CD14-positive monocyte (primary cell): ENCODE measurements around the gene IFITM2. TPM values are rescaled to one million over a fixed set of nuclear protein-coding genes. Genes with fewer than 3 reads are reported as not detected.
A peak's percentile ranks its signal among the peaks of the same experiment; 100 is the strongest.

Experiments
- DNase-seq, 3 donors: peaks; one replicate each; pipeline ENCODE4 v3.0.0-alpha.2; 2011 to 2022
- H2AFZ ChIP-seq: 2 replicates; pipeline ENCODE4 v1.6.0; 2012; ENCODE audit warnings: mild to moderate bottlenecking, low read depth, low read length, inconsistent platforms; ENCODE audit not compliant: insufficient read depth, poor library complexity, severe bottlenecking
- H3K27ac ChIP-seq, 2 donors: 1 replicate in 1 of 2; 2 replicates in 1 of 2; pipeline ENCODE4 v1.5.1; 2012 to 2013; ENCODE audit warnings: low read length in 2 of 2, control low read depth in 1 of 2, inconsistent platforms in 1 of 2, low read depth in 1 of 2, mild to moderate bottlenecking in 1 of 2
- H3K27me3 ChIP-seq, 2 donors: one replicate each; pipeline versions ENCODE4 v1.6.0 to v1.6.1; 2011 to 2013; ENCODE audit warnings: low read length in 2 of 2; ENCODE audit not compliant: control insufficient read depth in 2 of 2, insufficient read depth in 2 of 2
- H3K36me3 ChIP-seq, 2 donors: replicated peaks in 1 of 2; 1 replicate in 1 of 2; 2 replicates in 1 of 2; pipeline versions ENCODE4 v1.5.1 to v1.6.1; 2012 to 2013; ENCODE audit warnings: low read length in 2 of 2, control low read depth in 1 of 2, inconsistent platforms in 1 of 2, mild to moderate bottlenecking in 1 of 2; ENCODE audit not compliant: insufficient read depth in 2 of 2, control insufficient read depth in 1 of 2
- H3K4me1 ChIP-seq, 2 donors: 1 replicate in 1 of 2; 2 replicates in 1 of 2; pipeline versions ENCODE4 v1.5.1 to v1.6.1; 2012 to 2013; ENCODE audit warnings: low read length in 2 of 2, control low read depth in 1 of 2, inconsistent platforms in 1 of 2, mild to moderate bottlenecking in 1 of 2, moderate library complexity in 1 of 2; ENCODE audit not compliant: insufficient read depth in 2 of 2, control insufficient read depth in 1 of 2
- H3K4me2 ChIP-seq: replicated peaks from 2 replicates; pipeline ENCODE3; 2012; ENCODE audit warnings: low read length, moderate library complexity, mild to moderate bottlenecking; ENCODE audit not compliant: poor library complexity, severe bottlenecking; ENCODE audit errors: extremely low read depth
- H3K4me3 ChIP-seq, 3 experiments: fragments of 200-600 bp in 1 of 3; sonication (generic) in 1 of 3; replicated peaks in 1 of 3; 1 replicate in 2 of 3; 2 replicates in 1 of 3; pipeline ENCODE4 v1.5.1; 2011 to 2013; ENCODE audit warnings: low read length in 3 of 3, mild to moderate bottlenecking in 3 of 3, control low read depth in 2 of 3, low read depth in 2 of 3, inconsistent platforms in 1 of 3, moderate library complexity in 1 of 3
- H3K79me2 ChIP-seq: 2 replicates; pipeline ENCODE4 v1.6.0; 2012; ENCODE audit warnings: mild to moderate bottlenecking, control low read depth, inconsistent platforms, low read length, moderate library complexity; ENCODE audit not compliant: insufficient read depth
- H3K9ac ChIP-seq: 2 replicates; pipeline ENCODE4 v1.6.0; 2017; ENCODE audit warnings: low read length, mild to moderate bottlenecking; ENCODE audit not compliant: insufficient read depth, poor library complexity, severe bottlenecking
- H3K9me3 ChIP-seq, 2 donors: replicated peaks in 1 of 2; 1 replicate in 1 of 2; 2 replicates in 1 of 2; pipeline versions ENCODE4 v1.5.1 to v1.6.1; 2012 to 2013; ENCODE audit warnings: low read length in 2 of 2, control low read depth in 1 of 2; ENCODE audit not compliant: control insufficient read depth in 1 of 2, insufficient read depth in 1 of 2
- H4K20me1 ChIP-seq: 2 replicates; pipeline ENCODE4 v1.6.0; 2012; ENCODE audit warnings: mild to moderate bottlenecking, low read length, control low read depth, moderate library complexity; ENCODE audit not compliant: insufficient read depth
- H3K27ac Mint-ChIP-seq, 7 donors: one replicate each; pipeline ENCODE4 v1.8.0; 2020; ENCODE audit warnings: mild to moderate bottlenecking in 7 of 7, mixed read lengths in 7 of 7, moderate library complexity in 6 of 7, inconsistent platforms in 2 of 7
- H3K27me3 Mint-ChIP-seq, 3 donors: one replicate each; pipeline ENCODE4 v1.8.0; 2021 to 2022; ENCODE audit warnings: low read depth in 3 of 3, mild to moderate bottlenecking in 3 of 3, mixed read lengths in 3 of 3, moderate library complexity in 3 of 3, inconsistent platforms in 1 of 3
- H3K36me3 Mint-ChIP-seq, 2 donors: one replicate each; pipeline ENCODE4 v1.8.0; 2020; ENCODE audit warnings: mixed read lengths in 2 of 2, inconsistent platforms in 1 of 2, mild to moderate bottlenecking in 1 of 2
- H3K4me1 Mint-ChIP-seq: one replicate; pipeline ENCODE4 v1.8.0; 2020; ENCODE audit warnings: mild to moderate bottlenecking, mixed read lengths
- H3K4me3 Mint-ChIP-seq, 2 donors: one replicate each; pipeline ENCODE4 v1.8.0; 2020; ENCODE audit warnings: mild to moderate bottlenecking in 2 of 2, mixed read lengths in 2 of 2, moderate library complexity in 1 of 2
- H3K9me3 Mint-ChIP-seq, 7 donors: one replicate each; pipeline ENCODE4 v1.8.0; 2020 to 2022; ENCODE audit warnings: mixed read lengths in 7 of 7, mild to moderate bottlenecking in 6 of 7, moderate library complexity in 6 of 7, inconsistent platforms in 2 of 7
- WGBS: methylation state at CpG from one replicate; pipeline ENCODE4 v1.1.5; 2013; ENCODE audit warnings: missing lambda C conversion rate; ENCODE audit not compliant: insufficient coverage; 5-methylcytosine and 5-hydroxymethylcytosine counted together
- intact Hi-C, 2 donors: fragments of 100-400 bp; cut with micrococcal nuclease; formaldehyde crosslinking; loops; one replicate each; pipeline versions ENCODE4 v1.15.0 to v1.15.1; 2023
- polyA plus RNA-seq, 3 donors: library from polyadenylated mRNA; depleted of rRNA in 1 of 3; unstranded in 2 of 3; stranded (reverse) in 1 of 3; fragments of 300-500 nt in 2 of 3; fragments of >200 nt in 1 of 3; fragmentation: Illumina TruSeq in 2 of 3; gene quantifications; 1 replicate in 2 of 3; 2 replicates in 1 of 3; pipeline ENCODE4 v1.2.3, GENCODE V29; 2012 to 2021
- TF ChIP-seq, protein P1 (sequence below): fragments of 200-600 bp; IDR thresholded peaks from one replicate; pipeline ENCODE4 v1.8.0; 2022; ENCODE audit warnings: antibody characterized with exemption, mild to moderate bottlenecking

The IFITM2 gene
- polyA plus RNA-seq, 3 donors = 625 to 1,147 (median 705) TPM

DNA sequence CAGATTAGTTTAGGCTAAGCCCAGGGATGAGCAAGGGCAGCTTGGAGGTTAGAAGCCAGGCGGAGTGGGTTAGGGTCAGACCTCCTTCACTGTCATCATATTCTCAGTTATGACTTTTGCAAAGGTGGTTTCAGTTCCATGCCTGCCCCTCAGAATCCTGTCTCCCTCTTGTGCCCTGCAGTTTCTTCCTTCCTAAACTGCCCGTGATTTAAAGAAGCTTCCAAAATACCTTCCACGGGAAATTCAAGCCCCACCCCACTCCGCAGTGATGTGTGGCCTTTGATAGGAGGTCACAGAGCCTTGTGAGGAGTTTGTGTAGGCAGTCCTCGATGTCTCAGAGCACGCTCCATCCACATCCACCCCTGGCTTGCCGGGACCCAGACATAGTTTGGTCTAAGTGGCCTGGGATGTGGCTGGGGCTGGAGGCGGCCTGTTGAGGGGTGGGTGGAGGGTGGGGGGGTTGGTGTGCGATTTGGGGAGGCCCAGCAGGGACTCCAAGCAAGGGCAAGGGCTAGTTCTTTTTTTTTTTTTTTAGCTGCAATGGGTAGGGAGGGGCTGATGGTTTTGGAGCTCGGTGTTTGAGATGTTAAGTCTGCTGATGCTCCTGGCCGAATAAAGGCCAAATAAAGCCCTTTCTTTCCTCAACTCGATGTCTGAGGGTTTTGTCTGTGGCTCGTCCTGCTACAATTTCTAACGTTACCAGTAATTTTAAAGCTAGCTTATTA lies 4.6 kb downstream of the IFITM2 start:
- Histone ChIP-seq H3K4me2 (peak overlapping the region; percentile 27), H2AFZ (no peak overlapping the region), H3K4me3 (peak overlapping the region in 1 of 3 experiments; percentile 34), H3K36me3 (no peaks in the 10 kb centered on the region), H3K9me3 (no peaks in the 10 kb centered on the region), H4K20me1 (no peaks in the 10 kb centered on the region), H3K27me3 (peaks cover 5 to 40% of the 10 kb centered on the region in 2 donors), H3K27ac (no peak overlapping the region), H3K4me1 (peaks cover 59 to 77% of the 10 kb centered on the region in 2 donors), H3K9ac (no peak overlapping the region), H3K79me2 (peaks cover 15% of the 10 kb centered on the region)
- no CpG with 5 or more reads among the region's 14 CpGs for WGBS
- H3K4me3 Mint-ChIP-seq = peak overlapping the region; percentile 56 to 80
- H3K36me3 Mint-ChIP-seq = peaks cover 12 to 15% of the 10 kb centered on the region in 2 donors
- TF ChIP-seq, protein P1, sequence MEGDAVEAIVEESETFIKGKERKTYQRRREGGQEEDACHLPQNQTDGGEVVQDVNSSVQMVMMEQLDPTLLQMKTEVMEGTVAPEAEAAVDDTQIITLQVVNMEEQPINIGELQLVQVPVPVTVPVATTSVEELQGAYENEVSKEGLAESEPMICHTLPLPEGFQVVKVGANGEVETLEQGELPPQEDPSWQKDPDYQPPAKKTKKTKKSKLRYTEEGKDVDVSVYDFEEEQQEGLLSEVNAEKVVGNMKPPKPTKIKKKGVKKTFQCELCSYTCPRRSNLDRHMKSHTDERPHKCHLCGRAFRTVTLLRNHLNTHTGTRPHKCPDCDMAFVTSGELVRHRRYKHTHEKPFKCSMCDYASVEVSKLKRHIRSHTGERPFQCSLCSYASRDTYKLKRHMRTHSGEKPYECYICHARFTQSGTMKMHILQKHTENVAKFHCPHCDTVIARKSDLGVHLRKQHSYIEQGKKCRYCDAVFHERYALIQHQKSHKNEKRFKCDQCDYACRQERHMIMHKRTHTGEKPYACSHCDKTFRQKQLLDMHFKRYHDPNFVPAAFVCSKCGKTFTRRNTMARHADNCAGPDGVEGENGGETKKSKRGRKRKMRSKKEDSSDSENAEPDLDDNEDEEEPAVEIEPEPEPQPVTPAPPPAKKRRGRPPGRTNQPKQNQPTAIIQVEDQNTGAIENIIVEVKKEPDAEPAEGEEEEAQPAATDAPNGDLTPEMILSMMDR = no peak
- no peak for DNase-seq
- intact Hi-C loops = no loop called here
- peaks cover 57% of the 10 kb centered on the region for H3K4me1 Mint-ChIP-seq
- peak overlapping the region in 1 of 7 donors; percentile 37 for H3K27ac Mint-ChIP-seq
- peaks cover 19 to 39% (median 37%) of the 10 kb centered on the region in 3 donors for H3K27me3 Mint-ChIP-seq
- peaks cover 0 to 6% (median 1%) of the 10 kb centered on the region in 7 donors for H3K9me3 Mint-ChIP-seq

DNA sequence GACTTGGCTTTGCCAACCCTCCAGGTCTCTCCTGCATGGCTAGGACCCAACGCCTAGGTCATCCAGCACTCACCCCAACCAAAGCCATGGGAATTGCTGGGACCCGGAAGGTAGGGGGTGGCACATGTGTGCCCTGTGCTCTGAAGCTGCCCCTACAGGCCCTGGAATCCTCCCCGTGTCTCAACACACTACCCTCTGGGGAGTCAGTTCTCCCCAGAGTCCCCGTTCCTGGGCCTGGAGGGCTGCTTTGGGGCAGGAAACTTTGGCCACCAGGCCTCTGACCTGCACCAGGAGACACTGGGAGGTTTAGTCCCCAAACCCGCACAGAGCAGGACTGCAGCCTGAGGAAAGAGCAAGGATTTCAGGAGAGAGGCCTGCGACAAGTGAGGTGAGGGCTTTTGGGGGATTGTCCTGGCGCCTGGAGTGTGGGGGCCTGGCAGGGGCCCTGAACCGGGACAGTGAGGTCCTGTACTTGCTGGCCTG lies 5.7 kb downstream of the IFITM2 start:
- Histone ChIP-seq H3K36me3 (no peaks in the 10 kb centered on the region), H2AFZ (no peak overlapping the region), H3K4me3 (peak overlapping the region in 1 of 3 experiments; percentile 60), H3K4me2 (peak overlapping the region; percentile 65), H3K27me3 (peaks cover 8 to 46% of the 10 kb centered on the region in 2 donors), H3K4me1 (peaks cover 51 to 66% of the 10 kb centered on the region in 2 donors), H4K20me1 (no peaks in the 10 kb centered on the region), H3K9ac (no peak overlapping the region), H3K27ac (peak overlapping the region in 1 of 2 donors; percentile 26), H3K79me2 (peaks cover 15% of the 10 kb centered on the region), H3K9me3 (no peaks in the 10 kb centered on the region)
- 77% methylated on average over 4 of the region's 8 CpGs for WGBS
- Mint-ChIP-seq H3K27me3 (peaks cover 22 to 46% (median 42%) of the 10 kb centered on the region in 3 donors), H3K36me3 (peaks cover 12 to 17% of the 10 kb centered on the region in 2 donors), H3K9me3 (peaks cover 0 to 6% (median 1%) of the 10 kb centered on the region in 7 donors), H3K27ac (peak overlapping the region in 6 of 7 donors; percentile 25 to 77 (median 71)), H3K4me1 (peaks cover 47% of the 10 kb centered on the region), H3K4me3 (peak overlapping the region; percentile 73 to 90)
- intact Hi-C loops = no loop called here
- no peak for DNase-seq
- TF ChIP-seq, protein P1 = no peak
